CMK (cell line): Measurements from ENCODE around the gene CD83.
"Not testable (repeated sequence)": the region's sequence is repeated elsewhere in the genome, so short reads cannot be mapped to it uniquely, and the experiment has no call there.

Experiments used
- DNase-seq: peaks from one replicate; pipeline ENCODE4 v3.0.0-alpha.2; 2010; ENCODE audit warnings: low read depth

The CD83 gene

DNA sequence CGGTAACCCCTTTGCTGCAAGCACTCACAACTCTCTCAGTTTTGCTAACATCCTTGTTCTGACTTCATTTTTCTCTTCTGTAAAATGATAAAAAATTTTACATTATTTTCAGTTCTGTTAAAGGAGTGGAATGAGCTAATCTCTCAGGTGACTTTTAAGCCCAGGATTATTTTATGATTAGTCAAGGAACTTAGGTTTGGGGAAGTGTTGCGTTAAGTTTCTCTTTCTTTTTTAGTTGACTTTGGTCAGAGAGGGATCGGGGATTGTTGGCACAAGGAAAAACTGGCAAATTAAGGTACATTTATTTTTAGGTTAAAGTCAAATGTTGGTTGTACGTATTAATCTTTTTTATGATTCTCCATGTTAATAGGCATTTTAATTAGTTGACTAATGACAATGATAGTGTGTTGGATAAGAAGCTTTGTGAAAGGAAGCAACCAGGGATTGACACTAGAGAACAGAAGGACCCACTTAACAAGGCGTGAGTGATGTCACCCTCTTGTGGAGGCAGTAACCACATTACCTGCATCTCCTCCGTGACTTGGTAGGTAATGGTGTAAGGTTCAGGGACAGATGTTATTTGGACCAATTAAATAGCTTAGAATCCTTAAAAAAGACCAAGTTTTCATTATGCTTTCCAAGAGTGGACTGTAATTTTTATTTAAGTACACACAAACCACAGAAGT lies 31.6 kb downstream of the CD83 start:
- no peak for DNase-seq

DNA sequence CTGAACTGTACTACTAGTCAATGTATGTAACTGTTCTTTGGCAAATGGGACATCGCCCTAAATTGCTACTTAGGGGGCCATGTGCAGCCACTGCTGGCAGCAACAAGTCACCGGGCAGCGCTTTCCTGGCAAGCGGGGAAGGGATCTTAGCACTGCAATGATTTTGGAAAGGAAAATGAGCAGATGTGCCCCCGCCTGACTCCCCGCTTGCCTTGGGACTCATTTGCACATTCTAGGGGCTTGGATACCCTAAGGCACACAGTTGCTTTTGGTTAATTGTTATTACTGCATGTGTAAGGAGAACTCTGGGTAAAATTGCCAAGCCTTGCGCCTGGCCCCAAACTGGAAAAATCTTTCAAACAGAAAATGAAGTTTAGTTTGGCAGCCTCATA lies 32.2 kb downstream of the CD83 start:
- no peak for DNase-seq

DNA sequence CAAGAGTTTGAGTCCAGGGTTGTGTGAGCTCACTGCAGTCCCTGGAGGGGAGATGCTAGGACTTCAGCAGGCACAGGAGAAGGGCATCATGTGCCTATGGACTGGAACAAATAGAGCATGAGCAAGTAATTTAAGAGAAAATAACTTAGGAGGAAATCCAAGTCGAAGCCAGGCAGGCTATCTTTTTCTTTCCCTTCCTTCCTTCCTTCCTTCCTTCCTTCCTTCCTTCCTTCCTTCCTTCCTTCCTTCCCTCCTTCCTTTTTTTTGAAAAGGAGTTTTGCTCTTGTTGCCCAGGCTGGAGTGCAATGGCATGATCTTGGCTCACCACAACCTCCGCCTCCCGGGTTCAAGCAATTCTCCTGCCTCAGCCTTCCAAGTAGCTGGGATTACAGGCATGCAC lies 33.7 kb downstream of the CD83 start:
- DNase-seq = not testable (repeated sequence)

DNA sequence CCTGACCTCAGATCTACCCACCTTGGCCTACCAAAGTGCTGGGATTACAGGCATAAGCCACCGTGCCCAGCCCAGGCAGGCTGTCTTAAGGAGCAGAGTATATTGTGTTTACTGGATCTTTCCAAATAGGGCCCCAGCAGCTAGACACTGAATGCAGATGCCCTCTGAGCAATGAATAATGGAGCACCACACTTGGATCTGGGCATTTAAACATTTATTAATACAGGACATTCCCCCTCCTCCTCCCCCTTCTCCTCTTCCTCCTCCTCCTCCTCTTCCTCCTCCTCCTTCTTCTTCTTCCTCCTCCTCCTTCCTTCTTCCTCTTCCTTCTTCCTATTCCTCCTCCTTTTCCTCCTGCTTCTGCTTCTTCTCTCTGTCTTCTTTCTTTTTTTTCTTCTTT lies 34.2 kb downstream of the CD83 start:
- DNase-seq = no peak

DNA sequence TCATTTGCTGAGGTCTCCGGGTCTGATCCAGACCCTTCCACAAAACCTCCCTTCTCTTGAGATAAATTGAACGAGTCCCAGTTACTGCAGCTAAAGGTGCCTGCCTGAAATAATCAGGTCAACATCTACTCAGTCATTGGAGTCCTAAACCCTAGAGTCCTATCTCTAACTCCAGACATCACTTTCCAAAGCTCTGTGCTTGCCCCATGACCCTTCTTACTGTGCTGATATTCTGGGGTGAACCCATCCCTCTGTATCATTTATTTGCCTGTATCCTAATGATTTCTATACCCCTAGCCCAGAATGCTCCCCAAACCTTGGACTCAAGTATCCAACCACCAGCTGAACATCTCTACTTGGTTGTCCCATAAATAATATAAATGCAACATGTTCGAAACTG lies 35.7 kb downstream of the CD83 start:
- DNase-seq = no peak

DNA sequence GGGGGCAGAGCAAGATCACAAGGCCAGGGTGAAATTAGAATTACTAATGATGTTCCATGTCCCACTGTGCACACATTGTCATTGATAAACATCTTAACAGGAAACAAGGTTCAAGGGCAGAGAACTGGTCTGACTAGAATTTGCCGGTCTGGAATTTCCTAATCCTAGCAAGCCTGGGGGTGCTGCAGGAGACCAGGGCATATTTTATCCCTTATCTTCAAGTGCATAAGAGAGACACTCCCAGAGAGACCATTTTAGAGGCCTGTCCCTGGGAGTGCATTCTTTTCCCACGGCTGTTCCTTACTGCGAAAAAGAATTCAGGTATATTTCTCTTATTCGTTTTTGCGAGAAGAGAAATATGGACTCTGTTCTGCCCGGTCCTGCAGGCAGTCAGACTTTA lies 41.5 kb downstream of the CD83 start:
- DNase-seq = no peak

DNA sequence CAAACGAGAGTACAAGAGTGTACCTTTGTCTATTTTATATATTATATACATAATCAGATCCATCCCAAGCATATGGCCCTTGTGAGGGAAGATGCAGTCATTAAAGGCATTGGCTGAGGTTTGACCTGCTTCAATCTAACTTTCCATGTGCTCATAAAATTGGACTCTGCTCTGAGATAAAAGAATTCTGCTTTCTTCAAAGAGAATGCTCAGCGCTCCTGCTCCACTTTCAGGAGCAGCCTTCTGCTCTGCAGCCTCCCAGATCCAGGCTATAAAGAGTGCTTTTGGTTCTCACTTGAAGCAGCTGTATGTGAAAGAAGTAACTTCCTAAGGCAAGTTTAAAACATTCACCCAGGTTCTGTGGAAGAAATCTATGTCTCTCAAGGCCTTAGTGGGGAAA lies 45.3 kb downstream of the CD83 start:
- no peak for DNase-seq

DNA sequence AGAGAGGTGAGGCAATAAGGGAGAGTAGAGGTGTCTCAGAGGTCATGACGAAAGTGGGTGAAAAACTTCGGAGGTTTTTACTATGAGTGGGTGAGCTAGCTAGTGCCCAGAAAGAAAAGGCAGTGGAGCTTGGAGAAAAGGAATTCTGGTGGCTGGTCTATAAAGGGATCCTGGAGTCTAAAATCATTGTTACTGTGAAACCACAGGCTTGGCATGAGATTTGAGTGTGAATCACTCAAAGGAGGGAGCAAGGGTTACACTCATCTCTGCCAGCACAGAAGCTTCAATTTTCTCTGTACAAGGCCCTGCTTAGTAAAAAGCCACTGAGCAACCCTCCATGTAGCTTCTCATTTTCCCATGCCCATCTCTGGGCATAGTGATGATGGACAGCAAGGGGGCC lies 47.5 kb downstream of the CD83 start:
- DNase-seq = no peak

DNA sequence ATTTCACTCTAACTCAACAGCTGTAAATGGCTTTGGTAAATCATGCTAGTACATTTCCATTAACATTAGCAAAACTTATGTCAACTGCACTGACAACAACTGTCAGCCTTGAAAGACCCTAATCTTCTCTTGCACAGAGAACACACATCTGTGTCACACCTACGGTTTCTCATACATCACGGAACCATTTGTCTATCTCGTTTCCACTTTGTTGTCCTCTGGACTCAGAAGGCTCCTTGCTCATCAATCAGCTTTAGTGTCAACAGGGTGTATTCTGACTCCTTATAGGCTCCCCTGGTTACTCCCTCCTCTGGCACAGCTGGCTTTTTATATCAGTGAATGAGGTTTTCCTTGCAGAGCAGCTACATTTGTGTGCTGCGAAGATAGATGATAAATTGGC lies 49.3 kb downstream of the CD83 start:
- no peak for DNase-seq

DNA sequence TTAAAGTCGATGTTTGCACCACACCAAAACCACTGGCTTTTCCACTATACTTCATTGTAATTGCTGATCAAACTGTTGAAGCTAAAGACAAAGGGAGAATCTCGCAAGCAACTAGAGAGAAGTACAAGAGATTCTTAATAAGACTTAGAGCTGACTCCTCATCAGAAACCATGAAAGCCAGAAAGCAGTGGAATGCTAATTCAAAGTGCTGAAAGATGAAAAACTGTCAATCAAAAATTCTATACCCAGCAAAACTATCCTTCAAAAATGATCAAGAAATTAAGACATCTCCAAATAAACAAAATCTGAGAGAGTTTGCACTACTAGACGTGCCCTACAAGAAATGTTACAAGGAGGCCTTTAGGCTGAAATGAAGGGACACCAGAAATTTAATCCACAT lies 52.6 kb downstream of the CD83 start:
- DNase-seq = no peak

DNA sequence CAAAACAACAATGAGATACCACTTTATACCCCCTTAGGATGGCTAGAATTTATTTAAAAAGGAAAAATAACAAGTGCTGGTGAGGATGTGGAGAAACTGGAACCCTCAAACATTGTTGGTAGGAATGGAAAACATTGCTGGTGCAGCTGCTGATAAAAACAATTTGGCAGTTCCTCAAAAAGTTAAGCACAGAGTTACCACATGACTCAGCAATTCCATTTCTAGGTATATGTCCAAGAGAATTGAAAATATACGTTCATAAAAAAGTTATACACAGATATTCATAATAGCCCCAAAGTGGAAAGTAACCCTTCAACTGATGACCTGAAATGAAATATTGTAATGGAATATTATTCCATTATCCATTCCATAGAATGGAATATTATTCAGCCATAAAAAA lies 55.0 kb downstream of the CD83 start:
- no peak for DNase-seq

DNA sequence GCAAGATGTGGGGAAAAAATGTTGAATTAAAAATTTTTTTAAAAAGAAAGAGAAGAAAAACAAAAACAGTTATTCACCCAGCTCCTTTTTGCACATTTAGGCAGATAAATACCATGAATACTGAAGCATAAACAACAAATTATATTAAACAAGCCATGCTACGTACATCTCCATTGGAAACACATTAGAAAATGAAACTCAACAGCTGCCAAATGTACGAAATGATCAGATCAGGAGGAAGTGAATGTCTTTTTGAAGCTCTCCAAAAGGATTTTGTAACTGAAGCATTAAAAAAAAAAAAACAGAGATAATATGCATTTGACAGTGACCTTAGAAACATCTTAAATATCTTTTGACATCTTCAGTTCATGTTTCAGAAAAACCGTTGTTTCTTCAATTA lies 56.7 kb downstream of the CD83 start:
- no peak for DNase-seq

DNA sequence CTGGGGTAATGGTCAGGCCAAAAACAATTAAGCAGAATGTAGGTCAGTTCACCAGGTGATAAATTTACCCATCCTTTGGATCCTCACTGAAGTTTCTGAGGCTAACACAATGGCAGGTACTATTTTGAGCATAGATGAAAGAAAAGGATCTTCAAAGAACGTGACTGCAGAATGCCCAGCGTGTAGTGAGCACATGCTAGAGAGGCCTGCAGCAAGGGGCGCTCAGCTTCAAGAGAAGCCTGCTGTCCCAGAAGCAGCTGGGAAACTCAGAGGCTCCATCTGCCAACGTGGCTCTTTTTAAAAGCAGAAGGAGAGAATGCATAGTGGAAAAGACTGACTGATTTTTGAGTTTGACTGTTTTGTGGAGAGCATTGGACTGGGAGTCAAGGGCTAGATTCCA lies 57.4 kb downstream of the CD83 start:
- no peak for DNase-seq

DNA sequence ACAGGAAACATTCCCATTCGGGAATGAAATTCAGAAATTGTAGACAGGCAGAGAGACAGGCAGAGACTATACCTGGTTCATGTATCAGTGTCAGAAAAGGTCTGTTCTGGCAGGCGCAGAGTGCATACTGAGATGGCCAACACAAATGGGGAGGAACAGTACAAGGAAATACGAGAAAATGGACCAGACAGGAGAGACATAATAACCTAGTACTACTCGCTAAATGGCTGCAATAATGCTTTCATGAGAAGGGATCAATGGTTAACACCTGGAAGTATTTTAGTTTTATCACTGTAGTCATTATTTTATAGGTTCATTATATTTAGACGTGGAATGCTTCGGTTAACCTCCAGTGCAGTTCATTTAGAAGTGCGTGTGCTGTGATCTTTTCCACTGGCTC lies 58.9 kb downstream of the CD83 start:
- DNase-seq = no peak

DNA sequence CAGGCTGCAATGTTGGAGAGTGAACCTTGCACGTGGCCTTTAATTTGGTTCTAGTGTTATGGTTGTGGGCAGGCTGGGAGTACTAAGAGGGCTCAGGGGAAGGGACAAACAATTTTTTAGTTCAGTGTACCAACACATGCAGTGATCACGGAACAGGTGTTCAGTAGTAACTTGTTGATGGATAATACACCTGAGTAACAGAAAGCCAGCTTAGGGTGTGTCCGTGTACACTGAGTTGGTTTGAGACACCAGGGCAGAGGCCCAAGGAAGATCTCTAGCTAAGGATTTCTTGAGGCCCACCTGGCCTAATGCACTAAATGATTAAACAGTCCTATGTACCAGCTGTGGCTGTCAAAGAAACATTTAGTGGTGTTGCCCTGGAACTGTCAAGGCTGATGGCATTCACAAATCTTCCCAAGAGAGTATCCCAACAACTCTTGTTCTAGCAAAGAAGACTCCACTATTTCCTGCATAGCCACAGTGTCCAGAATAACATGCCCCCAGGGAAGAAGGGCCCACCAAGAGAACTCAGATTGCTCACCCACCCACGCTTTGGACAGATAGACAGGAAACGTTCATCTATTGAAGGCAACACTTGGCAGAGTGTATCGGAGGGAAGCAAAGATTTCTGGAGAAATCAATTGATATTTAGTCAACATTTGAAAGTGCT lies 60.0 kb downstream of the CD83 start:
- DNase-seq = no peak

DNA sequence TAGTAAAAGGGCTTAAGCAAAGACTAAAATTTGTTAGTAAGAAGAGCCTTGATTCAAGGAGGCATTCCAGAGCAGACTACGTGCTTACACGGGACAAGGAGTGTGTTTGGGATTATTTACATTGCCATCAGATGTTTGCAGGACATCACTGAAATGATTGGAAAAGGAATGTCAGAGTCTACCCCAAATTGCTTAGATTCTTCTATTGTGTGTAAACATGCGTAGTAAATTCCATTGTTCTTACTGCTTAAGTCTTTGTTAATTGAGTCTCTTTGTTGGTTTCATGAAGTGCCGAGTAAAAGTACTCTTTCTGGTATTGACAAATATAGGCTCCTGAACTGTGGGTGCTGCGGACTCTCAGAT lies 60.5 kb downstream of the CD83 start:
- no peak for DNase-seq

DNA sequence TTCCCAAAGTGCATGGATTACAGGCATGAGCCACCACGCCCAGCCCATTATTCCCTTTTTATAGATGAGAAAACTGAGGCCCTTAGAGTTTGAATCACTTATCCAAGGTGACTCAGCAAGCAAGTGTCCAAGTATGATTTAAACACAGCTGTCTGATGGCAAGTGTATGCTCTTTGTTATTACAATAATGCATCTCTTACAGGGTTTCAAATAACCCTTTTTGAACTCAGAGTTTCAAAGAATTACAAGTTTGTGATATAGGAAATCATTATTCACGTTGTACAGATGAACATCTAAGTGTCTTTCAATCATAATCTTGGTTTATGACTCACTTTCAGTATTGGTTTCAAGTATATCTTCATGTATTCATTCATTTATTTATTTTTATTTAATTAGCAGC lies 63.0 kb downstream of the CD83 start:
- no peak for DNase-seq

DNA sequence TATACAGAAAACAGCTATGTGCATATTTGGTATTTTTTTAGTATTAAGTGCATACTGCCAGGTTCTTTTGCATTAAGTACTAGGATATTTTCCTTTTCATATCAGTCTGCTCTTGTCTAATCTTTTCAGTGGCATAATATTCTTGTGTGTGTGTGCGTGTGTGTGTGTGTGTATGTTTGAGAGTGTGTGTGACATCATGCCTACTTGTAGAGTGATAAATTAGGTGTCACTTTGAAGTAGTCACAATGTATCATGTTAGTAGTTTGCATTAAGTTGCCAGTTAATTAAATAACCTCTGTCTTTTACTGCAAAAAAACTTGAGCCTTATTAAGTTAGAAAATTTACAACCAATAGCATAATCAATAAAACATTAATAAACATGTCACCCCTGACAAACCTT lies 65.3 kb downstream of the CD83 start:
- no peak for DNase-seq
